Esophagus muscularis mucosa (tissue), 4 donors: ENCODE results near the gene SPDYC.

Experiments used
- CTCF ChIP-seq, 3 experiments: fragments of 200-600 bp in 2 of 3; fragments of 450-650 bp in 1 of 3; sonication (generic) in 2 of 3; IDR thresholded peaks; one replicate each; pipeline ENCODE4 v1.5.1; 2017 to 2019; ENCODE audit warnings: antibody characterized with exemption in 3 of 3, mild to moderate bottlenecking in 2 of 3, moderate library complexity in 1 of 3
- EP300 ChIP-seq: sonication (generic); formaldehyde crosslinking; IDR thresholded peaks from one replicate; pipeline ENCODE4 v1.6.1; 2017; ENCODE audit warnings: antibody characterized with exemption
- POLR2A ChIP-seq: fragments of 450-650 bp; IDR thresholded peaks from one replicate; pipeline ENCODE4 v1.6.1; 2017; ENCODE audit warnings: antibody characterized with exemption, moderate library complexity, mild to moderate bottlenecking, low read depth
- POLR2AphosphoS5 ChIP-seq, 2 donors: sonication (generic); formaldehyde crosslinking; IDR thresholded peaks; one replicate each; pipeline ENCODE4 v1.6.1; 2017; ENCODE audit warnings: antibody characterized with exemption in 2 of 2

GRCh38 chr11:65180877-65181568, 11.0 kb downstream of the SPDYC start:
- TF ChIP-seq CTCF (IDR thresholded peaks at IDR 0.05) (peak in 2 of 3 experiments; percentile 22 to 55), POLR2A (no peak), POLR2AphosphoS5 (IDR thresholded peaks at IDR 0.05) (peak in 1 of 2 donors; percentile 28), EP300 (no peak)
